Kidney (tissue), 14 donors: ENCODE data around the gene PHAF1. TPM values are rescaled to one million over a fixed set of nuclear protein-coding genes. Genes with fewer than 3 reads are reported as not detected.

Experiments used
- DNase-seq, 5 donors: peaks; one replicate each; pipeline ENCODE4 v3.0.0-alpha.2; 2013 to 2020
- FAIRE-seq: peaks from 2 replicates; lab custom pipeline; 2012; peaks lifted over from hg19 to GRCh38; lab: Jason Lieb, UNC
- H3K27ac ChIP-seq, 2 donors: one replicate each; pipeline ENCODE4 v1.7.0; 2013; ENCODE audit warnings: low read depth in 2 of 2, low read length in 2 of 2, inconsistent platforms in 1 of 2
- H3K27me3 ChIP-seq: one replicate; pipeline ENCODE4 v1.7.1; 2013; ENCODE audit warnings: low read length, inconsistent platforms; ENCODE audit not compliant: control insufficient read depth, insufficient read depth
- H3K36me3 ChIP-seq, 3 donors: one replicate each; pipeline versions ENCODE4 v1.7.0 to v1.7.1; 2013; ENCODE audit warnings: low read length in 3 of 3, control low read depth in 1 of 3, inconsistent platforms in 1 of 3; ENCODE audit not compliant: insufficient read depth in 3 of 3, control insufficient read depth in 2 of 3
- H3K4me1 ChIP-seq, 3 donors: one replicate each; pipeline versions ENCODE4 v1.7.0 to v1.7.1; 2013; ENCODE audit warnings: low read length in 3 of 3, inconsistent platforms in 1 of 3, low read depth in 1 of 3; ENCODE audit not compliant: control insufficient read depth in 2 of 3, insufficient read depth in 2 of 3
- H3K4me3 ChIP-seq, 3 donors: one replicate each; pipeline versions ENCODE4 v1.7.0 to v1.8.1; 2013; ENCODE audit warnings: low read length in 3 of 3, control low read depth in 1 of 3, inconsistent platforms in 1 of 3
- H3K9ac ChIP-seq, 3 donors: one replicate each; pipeline versions ENCODE4 v1.7.0 to v1.7.1; 2013; ENCODE audit warnings: low read length in 3 of 3, control low read depth in 1 of 3, inconsistent platforms in 1 of 3
- H3K9me3 ChIP-seq, 3 donors: one replicate each; pipeline versions ENCODE4 v1.7.0 to v1.7.1; 2013; ENCODE audit warnings: low read length in 3 of 3, control low read depth in 1 of 3, inconsistent platforms in 1 of 3; ENCODE audit not compliant: control insufficient read depth in 2 of 3, insufficient read depth in 1 of 3
- intact Hi-C: fragments of 100-400 bp; cut with DNase I; formaldehyde crosslinking; loops from one replicate; pipeline ENCODE4 v1.11.1; 2022
- polyA plus RNA-seq: library from polyadenylated mRNA; stranded (reverse); fragments of 350-450 nt; fragmentation: Illumina TruSeq; extraction: RNeasy Lipid Tissue Mini Kit (QIAGEN cat#74804); gene quantifications from one replicate; pipeline ENCODE4 v1.2.3, GENCODE V29; 2014; ENCODE audit warnings: low read depth, low replicate concordance; ENCODE audit not compliant: insufficient read depth
- total RNA-seq: library from RNA; stranded (reverse); fragmentation: NEBNext Ultra II Directional; extraction: Animal tissue kit (Norgen Biotek cat#: 25700); gene quantifications from one replicate; pipeline ENCODE4 v1.2.1, GENCODE V29; 2021
- TF ChIP-seq, protein P1 (sequence below): IDR thresholded peaks from 3 replicates; pipeline ENCODE4 v1.5.1; 2012; ENCODE audit warnings: mild to moderate bottlenecking, moderate library complexity, borderline replicate concordance; ENCODE audit not compliant: insufficient read depth; ENCODE audit errors: extremely low read depth
- donor health status: control.
- donor health status: control.
- donor health status: control.
- donor health status: control.
- donor health status: control.
- donor health status: DM: yes; HTN: yes; CAD: no.
- donor health status: Normal renal cell carcinoma (clear cell type).

PHAF1 gene
- total and polyA plus RNA-seq, 2 donors from 2014 or later: 14.3 to 16.9 TPM

DNA sequence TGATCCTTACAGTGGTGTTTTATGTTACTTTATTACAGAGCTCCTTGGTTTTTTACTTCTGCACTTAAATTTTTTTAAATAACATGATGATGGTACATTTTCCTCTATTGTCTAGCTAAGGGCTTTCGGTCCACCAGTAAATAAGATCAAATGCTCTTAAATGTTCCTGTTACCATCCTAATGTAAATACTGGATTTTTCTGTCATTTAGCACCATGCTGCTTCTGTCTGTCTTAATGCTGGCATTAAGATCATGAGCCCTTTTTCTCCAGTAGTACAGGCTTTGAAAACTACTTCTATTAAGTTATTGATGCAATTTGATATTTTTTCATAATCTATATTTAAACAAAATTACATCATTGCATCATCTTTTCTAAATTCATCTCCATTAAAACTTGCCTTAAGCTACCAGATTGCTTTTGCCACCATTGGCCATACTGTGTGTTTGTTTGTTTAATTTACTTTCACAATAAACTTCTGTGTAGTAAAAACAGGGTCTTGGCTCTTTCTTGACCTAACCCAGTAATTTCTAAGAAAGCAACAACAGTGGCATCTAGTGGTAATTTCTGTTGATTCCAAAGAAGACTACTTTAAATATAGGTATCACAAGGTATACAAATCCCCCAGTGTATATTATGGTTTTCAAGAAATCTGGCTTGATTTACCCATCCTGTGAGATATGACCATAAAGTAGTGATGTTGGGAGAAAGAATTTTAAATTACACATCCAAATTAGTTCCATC lies 9.0 kb upstream of the PHAF1 start:
- Histone ChIP-seq H3K36me3 (peaks cover 0 to 6% (median 2%) of the 10 kb centered on the region in 3 donors), H3K9me3 (no peaks in the 10 kb centered on the region), H3K4me1 (peaks cover 0 to 4% (median 3%) of the 10 kb centered on the region in 3 donors), H3K9ac (no peak overlapping the region), H3K4me3 (no peak overlapping the region), H3K27ac (no peak overlapping the region), H3K27me3 (no peaks in the 10 kb centered on the region)
- FAIRE-seq (no peak), DNase-seq (peak in 2 of 5 donors; percentile 44 to 59)
- TF ChIP-seq, protein P1, sequence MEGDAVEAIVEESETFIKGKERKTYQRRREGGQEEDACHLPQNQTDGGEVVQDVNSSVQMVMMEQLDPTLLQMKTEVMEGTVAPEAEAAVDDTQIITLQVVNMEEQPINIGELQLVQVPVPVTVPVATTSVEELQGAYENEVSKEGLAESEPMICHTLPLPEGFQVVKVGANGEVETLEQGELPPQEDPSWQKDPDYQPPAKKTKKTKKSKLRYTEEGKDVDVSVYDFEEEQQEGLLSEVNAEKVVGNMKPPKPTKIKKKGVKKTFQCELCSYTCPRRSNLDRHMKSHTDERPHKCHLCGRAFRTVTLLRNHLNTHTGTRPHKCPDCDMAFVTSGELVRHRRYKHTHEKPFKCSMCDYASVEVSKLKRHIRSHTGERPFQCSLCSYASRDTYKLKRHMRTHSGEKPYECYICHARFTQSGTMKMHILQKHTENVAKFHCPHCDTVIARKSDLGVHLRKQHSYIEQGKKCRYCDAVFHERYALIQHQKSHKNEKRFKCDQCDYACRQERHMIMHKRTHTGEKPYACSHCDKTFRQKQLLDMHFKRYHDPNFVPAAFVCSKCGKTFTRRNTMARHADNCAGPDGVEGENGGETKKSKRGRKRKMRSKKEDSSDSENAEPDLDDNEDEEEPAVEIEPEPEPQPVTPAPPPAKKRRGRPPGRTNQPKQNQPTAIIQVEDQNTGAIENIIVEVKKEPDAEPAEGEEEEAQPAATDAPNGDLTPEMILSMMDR: no peak
- intact Hi-C loops: no loop called here

DNA sequence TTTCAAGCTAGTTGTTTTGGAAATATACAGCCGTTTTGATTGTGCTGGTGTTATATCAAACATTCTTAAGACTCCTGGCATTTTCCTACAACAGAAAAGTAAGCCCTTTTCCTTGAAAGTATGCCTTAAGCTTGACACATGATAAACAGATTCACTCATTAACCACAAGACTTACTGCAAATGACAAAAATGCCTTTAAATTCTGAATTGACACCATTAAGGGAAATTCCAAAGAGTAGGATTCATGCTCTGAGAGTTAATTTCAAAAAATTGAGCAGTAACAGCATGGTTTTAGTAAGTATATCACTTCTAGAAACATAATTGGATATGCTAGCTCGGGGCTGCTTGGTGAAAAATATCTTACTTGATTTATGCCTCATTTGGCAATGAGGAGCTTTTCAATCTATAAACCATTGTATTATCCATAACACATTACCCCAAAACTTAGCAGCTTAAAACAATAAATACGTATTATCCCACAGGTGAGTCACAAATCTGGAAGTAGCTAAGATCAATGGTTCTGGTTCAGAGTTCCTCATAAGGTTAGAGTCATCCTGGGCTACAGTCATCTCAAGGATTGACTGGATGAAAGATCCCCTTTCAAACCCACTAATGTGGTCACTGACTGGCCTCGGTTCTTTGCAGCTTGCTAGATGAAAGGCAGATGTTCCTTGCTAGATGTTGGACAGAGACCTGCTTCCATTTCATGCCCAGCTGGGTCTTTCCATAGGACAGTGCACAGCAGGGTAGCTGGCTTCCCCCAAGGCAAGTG lies 8.2 kb upstream of the PHAF1 start:
- H3K4me1 ChIP-seq: peaks cover 0 to 8% (median 7%) of the 10 kb centered on the region in 3 donors
- no peak for FAIRE-seq

DNA sequence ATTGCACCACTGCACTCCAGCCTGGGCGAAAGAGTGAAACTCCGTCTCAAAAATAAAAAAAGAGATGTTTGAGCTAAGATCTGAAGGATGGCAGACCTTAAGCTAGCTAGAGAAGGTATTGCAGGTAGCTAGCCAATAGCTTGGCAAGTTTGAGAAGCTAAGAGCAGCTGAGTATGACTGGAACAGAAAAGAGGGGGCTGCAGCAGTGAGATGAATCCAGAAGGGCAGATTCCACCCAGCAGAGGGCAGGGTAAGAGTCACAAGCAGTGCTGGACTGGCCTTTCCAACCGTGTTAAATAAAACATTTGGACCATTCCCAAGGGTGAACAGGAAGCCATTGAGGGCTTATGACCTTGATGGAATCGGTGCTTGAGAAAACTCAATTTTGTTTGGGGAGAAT lies 5.7 kb upstream of the PHAF1 start:
- H3K4me3 ChIP-seq: no peak overlapping the region
- H3K27ac ChIP-seq: no peak overlapping the region
- TF ChIP-seq, protein P1: peak; percentile 40

More for the DNA sequence above, 8.2 kb upstream of the PHAF1 start:
- no peaks in the 10 kb centered on the region for H3K27me3 ChIP-seq
- no peak overlapping the region for H3K9ac ChIP-seq
- peaks cover 0 to 6% (median 2%) of the 10 kb centered on the region in 3 donors for H3K36me3 ChIP-seq
- DNase-seq: no peak
- intact Hi-C loops: no loop called here
- TF ChIP-seq, protein P1: no peak
- H3K27ac ChIP-seq: no peak overlapping the region
- no peaks in the 10 kb centered on the region for H3K9me3 ChIP-seq
- no peak overlapping the region for H3K4me3 ChIP-seq

More for the DNA sequence above, 5.7 kb upstream of the PHAF1 start:
- Histone ChIP-seq H3K27me3 (no peaks in the 10 kb centered on the region), H3K9ac (no peak overlapping the region), H3K4me1 (peaks cover 0 to 11% (median 10%) of the 10 kb centered on the region in 3 donors), H3K36me3 (peaks cover 0 to 6% (median 0%) of the 10 kb centered on the region in 3 donors), H3K9me3 (no peaks in the 10 kb centered on the region)
- FAIRE-seq (no peak), DNase-seq (peak in 3 of 5 donors; percentile 52 to 72 (median 54))
- intact Hi-C loops: no loop called here
